Activated CD4-positive, alpha-beta T cell treated with anti-CD3 and anti-CD28 coated beads, Interleukin-2, amount 50 U/mL, for 1 hour (primary cell): Measurements from ENCODE around the gene CFAP210.

ENCODE experiments used
- DNase-seq: peaks from one replicate; pipeline ENCODE4 v3.0.0-alpha.2; 2020

CFAP210 gene, protein sequence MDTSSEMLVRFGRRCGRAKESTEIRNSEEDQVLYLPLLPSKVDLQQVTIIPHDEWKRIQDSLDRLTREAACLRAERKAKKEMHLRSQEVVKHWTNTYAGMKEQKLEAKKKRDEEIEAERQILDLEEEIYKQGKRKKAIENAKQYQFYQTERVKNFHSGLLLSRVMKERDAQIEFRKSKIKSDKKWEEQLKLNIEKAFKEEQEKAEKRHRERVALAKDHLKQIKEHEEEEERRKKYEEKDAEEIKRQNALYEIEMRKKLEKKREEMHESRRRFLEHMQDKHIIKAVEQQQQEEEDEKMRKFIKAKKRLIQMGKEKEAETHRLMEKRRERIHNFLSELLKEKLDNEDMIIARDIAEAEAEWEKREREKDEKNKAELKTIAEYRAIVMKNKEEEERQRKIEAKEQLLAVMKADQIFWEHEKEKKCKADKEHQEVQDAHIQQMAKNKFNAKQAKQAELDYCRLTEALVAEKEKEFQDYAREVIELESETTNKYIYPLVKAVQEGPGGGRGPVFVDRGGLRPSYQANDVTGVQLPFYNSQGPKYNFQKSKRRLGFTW

DNA sequence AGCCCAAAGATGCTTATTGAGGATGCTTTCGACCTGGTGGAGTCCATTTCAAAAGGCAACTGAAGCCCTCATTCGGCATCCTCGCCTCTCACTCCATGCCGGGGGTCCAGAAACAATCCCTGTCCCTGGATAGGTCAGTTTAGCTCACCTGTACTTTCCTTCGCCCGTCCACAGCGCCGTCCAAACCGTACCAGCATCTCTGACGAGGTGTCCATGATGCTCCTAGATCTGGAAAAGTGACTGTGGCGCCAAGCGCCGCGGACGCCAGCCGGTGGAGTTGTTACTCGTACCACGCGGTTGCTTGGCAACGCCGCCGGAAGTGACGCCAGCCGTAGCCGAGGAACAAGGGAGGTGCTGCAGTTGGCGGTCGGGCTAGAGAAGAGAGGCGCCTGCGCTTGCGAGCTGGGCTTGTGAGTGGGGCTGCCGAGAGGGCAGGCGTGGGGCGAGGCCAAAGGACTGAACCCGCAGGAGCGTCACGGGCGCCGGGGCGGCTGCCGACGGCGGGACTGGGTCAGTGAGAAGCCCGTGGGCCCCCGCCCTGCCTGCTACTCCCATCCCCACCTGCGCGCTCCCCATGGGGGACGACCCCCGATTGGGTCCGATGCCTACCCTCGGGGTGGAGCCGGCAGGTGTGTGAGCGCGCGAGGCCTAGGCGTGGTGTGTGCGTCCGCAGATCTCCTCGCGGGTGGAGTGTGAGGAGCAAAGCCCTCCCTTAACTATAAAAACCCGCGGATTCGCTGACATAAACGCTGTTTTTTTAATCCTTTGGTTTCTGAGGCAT, at the start of gene CFAP210, which contains the start of gene PHOSPHO2:
Gene CFAP210 (minus strand): TSS at position 293 of the 781 bp plus-strand sequence. CDS start 78 bp downstream, at position 215.
Gene PHOSPHO2 (plus strand): TSS at position 357 of the 781 bp plus-strand sequence. CDS start 6,503 bp downstream, outside the sequence.
- DNase-seq: peak; percentile 99

DNA sequence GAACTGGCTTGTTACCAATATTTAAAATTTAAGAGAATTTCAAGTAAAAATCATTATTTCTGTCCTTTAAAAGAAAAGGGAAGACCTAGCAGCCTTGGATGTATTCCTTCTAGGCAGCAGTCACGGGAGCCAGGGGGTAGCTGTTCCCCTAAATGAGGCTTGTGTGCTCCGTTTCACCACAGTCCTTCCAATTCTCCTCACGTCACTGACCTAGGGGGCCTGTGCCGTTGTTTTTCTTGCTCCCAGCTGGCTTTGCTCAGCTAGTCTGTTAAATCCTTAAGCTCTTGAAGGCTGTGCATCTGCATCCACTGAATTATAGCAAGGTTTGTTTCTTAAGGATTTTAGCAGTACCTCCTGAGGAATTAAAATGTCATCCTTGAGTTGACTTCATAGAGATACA, 49.3 kb upstream of the CFAP210 start:
- no peak for DNase-seq

DNA sequence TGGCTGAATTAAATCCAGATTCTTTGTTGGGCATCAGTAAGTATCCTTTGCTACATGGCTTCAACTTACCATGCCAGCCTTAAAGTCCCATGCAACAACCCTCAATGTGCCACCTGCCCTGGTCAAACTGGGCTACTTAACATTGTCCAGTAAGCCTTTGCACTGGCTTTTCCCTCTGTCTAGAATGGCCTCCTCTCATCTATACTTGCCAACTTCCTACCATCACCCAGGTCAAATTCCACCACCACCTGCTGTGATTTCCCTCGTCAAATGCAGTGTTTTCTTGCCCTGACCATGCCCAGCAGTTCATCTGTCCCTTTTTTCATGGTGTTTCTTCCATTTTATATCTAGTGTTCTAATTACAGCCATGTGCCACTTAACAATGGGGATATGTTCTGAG, 45.1 kb upstream of the CFAP210 start:
- DNase-seq: no peak

DNA sequence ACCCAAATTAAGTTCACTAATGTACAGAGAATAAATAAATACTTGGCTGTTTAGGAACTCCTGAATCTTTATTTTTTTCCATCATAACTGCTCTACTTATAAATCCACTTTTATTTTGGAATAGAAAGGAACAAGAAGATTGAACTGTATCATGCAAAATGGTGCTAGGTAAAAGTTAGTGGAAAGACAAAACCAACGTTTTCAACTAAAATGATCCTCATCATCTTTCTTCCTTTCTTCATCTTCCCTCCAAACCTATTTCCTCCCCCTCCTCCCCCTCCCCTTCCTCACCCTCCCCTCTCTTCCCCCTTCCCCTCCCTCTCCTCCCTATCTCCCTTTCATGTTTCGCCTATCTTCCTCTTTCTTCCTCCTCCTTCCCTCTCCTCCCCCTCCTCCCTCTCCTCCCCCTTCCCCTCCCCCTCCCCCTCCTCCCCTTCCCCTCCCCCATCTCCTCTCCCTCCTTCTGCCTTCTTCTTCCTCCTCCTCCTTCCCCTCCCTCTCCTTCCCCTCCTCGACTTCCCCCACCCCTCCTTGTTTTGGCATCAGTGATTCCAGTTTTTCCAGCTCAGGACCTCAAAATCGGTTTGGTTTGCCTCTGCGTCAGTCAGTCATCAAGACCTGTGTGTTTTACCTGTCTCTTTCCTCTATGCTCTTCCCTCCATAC, 44.5 kb upstream of the CFAP210 start:
- no peak for DNase-seq

DNA sequence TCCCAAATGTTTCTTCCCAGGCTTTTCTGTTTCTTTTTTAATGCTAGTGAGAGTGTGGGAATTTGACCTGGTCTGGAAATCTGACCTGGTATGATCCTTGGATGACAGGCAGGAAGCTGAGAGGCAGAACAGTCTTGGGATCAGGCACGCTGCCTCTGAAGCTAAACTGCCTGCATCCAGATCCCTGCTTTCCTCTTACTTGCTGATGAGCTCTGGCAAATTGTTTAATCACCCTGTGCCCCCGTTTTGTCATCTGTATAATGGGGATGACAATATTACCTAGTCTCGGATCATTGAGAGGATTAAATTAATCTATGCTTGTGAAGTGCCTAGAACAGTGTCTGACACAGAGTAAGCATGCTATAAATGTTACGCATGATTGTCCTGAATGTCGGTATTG, 42.7 kb upstream of the CFAP210 start:
- no peak for DNase-seq

DNA sequence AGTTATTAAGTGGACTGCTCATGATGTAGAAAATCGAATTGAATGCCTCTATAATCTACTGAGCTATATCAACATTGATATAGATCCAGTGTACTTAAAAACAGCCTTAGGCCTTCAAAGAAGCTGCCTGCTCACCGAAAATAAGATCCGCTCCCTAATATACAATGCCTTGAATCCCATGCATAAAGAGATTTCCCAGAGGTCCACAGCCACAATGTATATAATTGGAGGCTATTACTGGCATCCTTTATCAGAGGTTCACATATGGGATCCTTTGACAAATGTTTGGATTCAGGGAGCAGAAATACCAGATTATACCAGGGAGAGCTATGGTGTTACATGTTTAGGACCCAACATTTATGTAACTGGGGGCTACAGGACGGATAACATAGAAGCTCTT, 41.4 kb upstream of the CFAP210 start:
- no peak for DNase-seq

DNA sequence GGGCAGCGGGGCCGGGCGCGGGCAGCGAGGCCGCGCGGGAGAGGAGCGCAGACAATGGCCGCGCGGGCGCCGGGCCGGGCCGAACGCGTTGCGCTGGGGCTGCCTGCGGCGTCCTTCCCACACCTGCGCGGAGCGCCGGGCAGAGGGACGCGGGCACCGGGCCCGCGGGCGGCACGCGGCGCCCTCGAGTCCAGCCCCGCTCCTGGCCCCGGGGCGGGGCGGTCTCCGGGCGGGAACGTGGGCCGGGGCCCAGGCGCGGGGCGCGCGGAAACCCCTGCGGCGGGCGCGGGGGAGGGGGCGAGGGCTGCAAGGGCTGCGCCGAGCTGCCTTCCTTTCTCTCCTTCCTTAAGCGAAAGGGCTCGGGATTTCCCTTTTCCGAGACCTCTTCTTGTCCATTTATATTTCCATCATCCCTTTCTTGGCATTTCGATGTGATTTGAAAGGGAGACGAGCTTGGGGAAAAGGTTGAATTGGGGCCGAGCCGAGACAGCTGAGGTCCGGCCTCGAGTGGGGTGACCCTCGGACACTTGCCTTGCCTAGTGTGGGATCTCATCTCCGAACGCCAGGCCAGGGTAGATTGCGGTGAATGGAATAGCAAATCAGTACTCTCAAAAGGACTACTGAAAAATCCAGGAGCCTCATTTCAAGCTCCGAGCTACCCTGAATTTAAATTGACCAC, 40.1 kb upstream of the CFAP210 start:
- no peak for DNase-seq

DNA sequence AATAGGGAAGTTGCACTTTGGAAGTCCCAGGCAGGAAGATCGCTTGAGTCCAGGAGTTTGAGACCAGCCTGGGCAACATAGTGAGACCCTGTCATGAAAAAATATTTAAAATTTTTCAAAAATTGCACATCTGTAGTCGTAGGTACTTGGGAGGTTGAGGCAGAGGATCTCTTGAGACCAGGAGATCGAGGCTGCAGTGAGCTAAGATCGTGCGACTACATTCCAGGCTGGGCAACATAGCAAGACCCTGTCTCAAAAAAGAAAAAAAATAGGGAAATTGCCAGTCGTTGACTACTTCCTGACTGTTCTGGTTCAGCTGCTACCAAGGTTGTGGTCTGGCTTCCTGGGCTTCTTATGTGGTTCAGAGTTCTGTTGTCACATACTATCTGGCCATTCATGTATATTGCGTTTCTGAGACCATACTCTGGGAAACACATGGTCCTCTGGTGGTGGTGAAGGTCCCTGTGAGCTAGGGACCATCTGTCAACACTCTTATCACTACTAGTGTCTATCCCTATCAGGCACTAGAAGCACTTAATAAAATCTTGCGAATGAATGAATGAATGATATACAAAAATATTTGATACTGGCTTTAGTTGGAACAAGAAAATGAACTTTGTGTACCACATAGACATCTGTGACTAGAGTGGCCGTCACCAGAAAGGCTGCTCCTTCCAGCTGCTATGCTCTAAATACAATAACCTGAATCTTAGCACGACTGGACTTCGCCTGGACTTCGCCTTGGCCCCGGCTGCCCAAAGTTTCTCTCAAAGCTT, 38.6 kb upstream of the CFAP210 start:
- no peak for DNase-seq

DNA sequence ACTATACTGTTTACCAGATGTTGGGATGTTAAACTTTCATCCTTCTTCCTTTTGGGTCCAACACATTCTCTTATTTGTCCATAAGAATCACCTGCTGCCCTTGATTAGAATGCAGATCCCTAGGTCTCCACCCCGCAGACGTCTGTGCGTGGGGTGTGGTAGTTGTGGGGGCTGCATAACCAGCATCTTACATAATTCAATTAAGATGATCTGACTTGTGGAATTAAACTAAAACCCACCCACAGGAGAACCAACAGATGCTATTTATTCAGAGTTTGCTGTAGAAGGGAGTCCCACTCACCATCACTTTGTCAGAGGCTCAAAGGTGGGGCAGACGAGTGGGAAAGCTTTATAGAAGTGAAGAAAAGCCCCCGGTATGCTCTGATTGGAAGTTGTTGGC, 37.9 kb upstream of the CFAP210 start:
- DNase-seq: no peak

DNA sequence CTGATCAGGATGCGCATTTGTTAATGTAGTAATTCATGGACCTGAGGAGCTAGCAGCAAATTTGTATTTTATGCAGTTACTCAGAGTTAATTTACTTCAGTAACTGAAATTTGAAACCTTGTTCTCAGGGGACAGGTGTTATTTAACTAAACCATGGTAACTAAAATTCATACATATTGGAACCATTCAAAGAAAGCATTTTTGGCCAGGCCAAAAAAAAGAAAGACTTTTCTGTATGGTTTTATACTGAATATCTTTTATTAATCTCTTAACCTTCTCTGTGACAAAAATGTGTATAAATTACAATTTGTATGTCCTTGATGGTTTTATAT, 35.0 kb upstream of the CFAP210 start:
- DNase-seq: no peak

DNA sequence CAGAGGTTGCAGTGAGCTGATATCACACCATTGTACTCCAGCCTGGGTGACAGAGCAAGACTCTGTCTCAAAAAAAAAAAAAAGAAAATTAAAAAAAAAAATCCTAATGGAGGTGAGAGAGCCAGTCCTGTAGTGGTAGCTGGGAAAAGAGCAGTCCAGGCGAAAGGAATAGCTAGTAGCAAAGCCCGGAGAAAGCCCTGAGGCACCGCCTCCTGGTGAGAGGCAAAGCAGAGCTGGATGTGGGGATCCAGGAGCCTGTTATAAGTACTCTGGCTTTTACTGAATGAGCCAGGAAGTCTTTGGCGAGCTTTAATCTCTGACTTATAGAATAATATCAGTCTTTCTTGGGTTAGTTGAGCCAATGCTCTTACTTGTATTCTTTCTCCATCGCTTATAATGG, 32.9 kb upstream of the CFAP210 start:
- no peak for DNase-seq

DNA sequence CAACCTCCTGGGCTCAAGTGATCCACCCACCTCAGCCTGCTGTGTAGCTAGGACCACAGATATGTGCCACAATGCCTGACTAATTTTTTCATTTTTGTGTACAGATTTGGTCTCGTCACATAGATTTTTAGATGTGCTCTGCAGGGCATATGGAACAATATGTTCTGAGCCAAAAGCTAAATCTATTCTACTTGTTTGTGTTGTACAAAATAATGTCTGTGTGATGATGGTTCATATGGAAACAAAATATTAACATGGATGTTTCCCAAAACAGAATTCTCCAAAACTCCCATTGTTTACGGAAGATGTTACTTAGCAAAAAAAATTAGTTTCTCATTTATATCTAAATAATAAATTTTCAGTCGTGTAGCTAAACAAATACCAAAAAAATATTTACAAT, 26.8 kb upstream of the CFAP210 start:
- DNase-seq: no peak

DNA sequence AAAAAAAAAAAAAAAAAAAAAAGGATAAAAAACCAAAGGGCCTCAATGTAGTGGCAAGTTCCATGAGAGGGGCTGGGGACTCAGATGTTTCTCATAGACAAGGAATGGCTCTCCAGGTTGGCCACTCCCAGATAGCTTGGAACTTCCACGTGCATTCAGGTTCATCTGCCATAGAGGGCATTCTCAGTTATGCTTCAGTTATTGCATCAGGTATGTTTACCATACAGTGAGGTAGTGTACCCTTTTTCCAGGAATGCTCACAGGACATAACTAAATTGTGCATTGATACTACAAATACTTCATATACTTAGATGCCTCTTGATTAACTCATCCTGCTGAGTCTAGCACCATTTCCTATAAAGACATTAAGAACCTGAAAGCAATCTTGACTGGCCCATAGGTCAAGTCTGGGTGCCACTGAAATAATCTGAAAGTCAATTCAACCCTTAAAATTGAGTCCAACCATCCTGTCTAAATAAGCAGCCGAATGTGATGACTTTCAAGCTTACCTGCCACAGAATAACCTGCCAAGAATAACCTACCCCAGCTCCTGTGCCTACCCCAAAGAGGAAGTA, 24.8 kb upstream of the CFAP210 start:
- no peak for DNase-seq

DNA sequence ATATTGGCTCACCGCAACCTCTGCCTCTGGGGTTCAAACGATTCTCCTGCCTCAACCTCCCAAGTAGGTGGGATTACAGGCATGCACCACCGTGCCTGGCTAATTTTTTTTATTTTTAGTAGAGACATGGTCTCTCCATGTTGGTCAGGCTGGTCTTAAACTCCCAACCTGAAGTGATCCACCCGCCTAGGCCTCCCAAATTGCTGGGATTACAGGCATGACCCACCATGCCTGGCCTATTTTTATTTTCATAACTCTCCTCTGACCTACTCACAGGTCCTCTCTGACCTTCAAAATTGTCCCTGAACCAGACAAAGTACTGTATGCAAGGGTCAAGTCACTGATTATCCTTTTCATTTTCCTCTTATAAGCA, 23.5 kb upstream of the CFAP210 start:
- DNase-seq: no peak

DNA sequence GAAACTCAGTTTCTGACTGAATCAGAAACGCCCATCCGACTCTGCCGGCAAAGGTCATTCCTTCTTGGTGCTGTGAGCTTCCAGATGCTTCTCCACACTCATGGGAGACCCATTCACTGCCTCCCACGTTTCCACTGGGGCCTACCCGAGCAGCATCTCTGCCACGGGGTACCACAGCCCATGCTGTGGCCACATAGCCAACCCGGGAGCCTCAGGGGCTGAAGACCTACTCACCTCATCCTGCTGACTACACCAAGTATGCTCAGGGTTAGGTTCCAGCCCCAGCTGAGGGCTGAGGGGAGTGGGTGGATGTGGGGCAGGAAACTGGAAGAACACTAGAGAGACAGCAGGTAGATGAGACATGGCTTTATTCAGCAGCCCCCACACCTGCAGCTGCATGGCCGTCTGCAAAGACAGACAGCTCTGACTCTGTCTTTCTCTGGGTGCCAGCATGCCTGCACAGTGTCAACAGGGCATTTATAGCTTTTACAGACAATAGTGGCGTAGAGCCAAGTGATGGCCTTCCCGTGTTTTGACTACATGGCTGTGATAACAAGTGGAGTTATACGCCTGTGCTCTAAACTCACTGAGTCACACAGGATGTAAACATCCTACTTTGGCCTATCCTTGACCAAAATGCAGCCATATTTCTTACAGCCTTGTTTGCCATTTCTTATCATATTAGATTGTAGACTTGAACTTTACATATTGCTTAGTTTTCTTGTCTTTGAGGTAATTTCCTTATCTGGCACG, 22.9 kb upstream of the CFAP210 start:
- DNase-seq: no peak

DNA sequence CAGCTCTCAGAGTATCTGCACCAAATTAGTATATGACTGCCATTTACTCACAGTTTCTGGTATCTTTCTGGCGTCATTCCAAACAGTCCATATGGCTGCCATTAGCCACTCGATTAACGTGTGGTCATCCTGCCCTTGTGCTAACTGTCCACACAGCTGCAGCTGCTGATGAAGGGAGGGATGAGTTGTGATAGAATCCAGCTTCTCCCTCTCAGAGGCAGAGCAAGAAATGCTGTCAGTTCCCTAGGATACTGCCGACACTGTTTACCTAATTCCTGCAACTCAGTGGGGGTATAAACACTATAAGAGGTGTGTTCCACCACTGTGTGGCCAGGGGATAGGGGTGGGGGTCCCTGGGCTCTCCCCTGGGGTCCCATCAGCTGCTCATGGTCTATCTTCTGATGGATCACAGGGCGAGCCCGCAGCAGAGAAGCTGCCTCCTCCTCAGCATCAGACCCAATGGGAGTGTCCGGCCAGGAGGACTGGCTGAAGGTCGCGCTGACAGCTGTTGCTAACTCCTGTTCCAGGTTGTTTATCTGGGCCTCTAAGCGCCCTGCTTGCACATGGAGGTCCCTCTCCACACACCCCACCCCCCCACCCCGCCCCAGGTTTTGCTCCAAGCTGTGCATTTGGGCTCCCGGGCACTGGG, 22.2 kb upstream of the CFAP210 start:
- DNase-seq: no peak

DNA sequence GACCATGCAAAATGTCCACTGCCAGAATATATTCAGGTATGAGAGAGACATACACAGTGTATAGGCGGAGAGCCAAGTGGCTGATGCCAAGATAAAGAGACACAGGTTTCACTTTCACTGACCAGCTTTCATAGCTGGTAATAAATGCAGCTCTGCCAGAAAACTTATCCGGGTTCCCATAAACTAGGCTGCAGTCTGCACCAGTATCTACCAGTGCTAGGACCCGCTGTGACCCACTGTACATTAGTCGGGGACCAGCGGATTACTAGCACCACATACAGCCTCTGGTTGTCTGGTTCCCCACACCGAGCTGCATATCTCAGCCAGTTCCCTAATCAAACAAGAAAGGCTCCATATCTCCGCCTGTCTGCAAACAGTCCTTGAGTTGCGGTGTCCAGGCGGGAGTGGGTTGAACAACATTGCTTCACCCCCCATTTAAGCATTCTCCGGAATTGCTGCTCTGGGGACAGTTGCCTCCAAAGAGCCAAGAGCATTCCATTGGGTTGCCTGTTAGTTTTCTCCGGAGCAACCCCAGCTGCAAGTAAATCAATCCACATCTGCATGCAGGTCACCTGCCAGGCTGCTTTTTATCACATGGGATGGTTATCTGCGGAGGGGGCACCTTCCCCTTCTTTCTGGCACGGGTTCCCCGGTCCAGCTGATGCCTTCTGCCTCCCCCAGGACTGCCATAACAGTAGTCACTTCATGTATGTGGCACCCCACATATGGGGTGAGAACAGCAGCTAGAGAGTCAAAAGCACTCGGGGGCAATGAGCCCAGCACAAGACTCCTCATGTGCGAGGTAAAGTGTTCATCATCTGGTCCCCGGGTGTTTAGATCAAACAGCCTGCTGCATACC, 21.4 kb upstream of the CFAP210 start:
- DNase-seq: no peak

DNA sequence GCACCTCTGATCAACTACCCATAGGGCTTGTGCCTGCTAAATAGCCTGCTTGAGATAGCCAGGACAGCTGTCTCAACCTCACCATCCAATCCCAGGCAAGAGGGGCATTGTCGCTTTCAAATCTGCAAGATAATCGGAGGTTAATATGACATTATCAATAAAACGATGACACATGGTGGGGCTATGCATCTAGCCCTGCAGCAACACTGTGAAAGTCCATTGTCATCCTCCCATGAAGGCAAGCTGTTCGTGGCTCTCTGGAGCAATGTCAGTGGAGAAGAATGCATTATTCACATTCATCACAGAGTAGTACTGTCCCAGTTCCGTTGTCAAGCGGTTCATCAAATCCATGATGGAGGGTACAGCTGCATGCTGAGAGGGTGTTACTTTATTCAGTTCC, 20.5 kb upstream of the CFAP210 start:
- no peak for DNase-seq

DNA sequence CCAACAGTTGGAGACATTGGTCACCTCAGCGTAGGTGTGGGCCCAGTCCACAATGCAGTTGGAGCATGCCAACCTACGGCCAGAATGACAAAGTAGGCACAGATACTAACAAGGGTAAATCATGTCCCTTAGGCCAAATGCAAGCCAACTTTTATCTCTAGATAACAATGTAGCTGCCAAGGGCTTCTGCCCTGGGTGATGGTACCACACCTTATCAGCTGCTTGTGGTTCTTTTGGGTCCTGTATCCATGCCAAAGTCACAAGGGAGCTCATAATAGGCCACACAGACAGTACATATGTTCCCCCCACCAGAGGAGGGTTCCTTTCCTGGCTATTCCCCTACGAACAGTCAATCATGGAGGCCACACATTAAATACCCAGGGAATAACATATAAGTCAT, 19.1 kb upstream of the CFAP210 start:
- no peak for DNase-seq
